ENCODE measurements around the gene LTBP3. TPM values are rescaled to one million over a fixed set of nuclear protein-coding genes. Genes with fewer than 3 reads are reported as not detected.

Gene LTBP3
- total RNA-seq, 1 experiment from 2014 or later: 4.2 TPM

DNA sequence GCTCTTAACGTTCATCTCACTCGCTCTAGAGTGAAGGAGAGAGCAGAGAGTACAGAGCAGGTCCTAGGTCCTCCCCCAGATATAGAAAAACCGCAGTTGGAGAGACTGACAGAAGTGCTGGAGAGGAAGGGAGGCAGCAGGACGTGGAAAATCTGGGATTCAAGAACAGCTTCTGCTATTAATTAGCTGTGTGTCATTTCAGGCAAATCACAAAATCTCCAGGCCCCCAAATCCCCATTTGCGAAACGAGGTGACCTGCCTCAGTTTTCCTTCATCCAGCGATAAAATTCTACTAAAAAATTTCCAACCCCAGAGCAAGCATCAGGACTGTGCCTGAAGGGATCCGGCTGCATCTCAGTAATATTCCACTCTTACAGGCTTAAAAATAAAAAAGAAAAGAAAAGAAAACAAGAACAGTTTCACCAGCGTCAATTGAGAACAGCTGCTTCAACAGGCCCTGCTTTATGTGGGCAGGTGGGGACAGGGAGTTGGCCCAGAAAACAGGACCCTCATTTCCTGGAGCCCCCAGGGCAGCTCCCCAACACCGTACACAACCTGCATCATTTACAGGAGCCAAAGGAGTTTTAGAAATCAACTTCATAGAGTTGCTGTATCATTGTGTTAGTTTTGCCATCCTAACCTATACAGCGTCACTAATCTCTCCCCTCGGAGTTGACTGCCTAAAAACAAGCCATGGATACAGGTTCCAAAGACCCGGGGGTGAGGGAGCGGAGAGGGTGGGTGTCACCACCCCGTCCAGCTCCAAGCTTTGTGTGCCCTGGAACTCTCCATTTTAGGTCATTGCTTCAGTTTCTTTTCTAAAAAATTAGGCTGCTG, 61.6 kb downstream of the LTBP3 start:
- DNase-seq (ENCODE audit: low spot score): no peak

DNA sequence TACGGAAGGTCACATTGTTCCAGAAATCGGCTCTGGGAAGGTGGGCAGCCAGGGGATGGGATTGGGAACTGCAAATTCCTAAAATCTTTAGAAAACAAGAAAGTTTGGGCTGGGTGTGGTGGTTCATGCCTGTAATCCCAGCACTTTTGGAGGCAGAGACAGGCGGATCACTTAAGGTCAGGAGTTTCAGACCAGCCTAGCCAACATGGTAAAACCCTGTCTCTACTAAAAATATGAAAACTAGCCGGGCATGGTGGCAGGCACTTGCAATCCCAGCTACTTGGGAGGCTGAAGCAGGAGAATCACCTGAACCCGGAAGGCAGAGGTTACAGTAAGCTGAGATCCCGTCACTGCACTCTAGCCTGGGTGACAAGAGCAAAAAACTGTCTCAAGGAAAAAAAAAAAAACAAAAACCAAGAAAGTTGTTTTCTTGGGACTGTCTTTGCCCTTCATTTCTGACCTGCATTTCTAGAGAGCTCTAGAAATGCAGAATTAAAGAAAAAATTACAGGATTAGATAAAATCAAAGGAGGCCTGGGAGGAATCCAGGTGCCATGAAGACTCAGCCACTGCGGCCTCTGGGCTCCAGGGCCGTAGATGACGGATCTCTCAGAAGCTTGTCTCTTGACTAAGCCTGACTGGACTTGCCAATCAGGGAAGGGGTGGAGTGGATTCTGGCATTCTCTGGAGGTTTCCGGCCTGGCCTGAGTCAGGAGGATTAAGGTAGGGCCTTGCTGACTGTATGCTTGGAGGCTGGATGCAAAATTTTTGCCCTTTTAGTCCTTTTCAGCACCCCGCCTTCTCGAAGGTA, 64.6 kb downstream of the LTBP3 start:
- DNase-seq (ENCODE audit: low spot score): peak; percentile 84

DNA sequence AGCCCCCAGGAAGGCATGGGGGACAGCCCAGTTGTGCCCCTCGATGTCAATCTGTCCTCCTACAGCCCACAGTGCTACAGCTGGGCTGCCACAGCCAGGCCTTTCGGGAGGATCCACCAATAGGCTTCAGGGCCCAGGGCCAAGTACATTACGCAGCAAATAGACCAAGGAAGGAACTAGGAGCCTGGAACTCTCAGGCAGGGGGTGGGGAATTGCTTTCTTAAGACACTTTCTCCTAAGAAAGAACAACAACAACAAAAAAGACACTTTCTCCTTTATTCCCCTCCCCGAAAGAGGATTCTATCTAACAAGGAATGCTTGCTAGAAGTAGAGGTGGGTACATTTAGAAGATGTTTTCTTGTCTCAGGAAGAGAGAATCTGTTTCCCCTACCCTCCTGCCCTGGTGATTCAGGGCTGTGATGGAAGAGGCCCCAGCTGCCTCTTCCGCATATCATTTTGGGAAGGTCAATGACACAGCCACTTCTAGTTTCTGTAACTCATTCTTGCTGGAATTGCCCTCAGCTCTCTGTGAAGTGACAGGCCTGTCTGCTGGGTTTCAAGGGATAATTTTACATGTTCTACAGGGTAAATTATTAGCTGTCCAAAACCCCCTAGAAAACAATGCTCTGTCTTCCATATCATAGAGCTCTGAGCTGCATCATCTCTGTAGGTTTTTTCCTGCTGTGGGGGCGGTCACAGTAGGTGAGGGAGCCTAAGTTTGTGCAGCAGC, 65.4 kb downstream of the LTBP3 start:
- DNase-seq (ENCODE audit: low spot score): peak; percentile 78

DNA sequence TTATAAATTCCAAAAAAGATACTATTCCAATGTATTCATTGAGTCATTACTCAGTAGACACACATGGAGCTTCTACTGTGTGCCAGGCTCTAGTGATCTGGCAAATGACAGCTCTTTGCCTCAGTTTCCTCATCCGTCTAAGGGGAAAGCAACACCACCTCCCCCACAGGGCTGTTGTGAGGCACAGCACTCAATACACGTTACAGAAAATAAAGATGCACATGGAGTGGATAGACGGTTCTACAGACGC, 65.8 kb downstream of the LTBP3 start:
- DNase-seq (ENCODE audit: low spot score): no peak

DNA sequence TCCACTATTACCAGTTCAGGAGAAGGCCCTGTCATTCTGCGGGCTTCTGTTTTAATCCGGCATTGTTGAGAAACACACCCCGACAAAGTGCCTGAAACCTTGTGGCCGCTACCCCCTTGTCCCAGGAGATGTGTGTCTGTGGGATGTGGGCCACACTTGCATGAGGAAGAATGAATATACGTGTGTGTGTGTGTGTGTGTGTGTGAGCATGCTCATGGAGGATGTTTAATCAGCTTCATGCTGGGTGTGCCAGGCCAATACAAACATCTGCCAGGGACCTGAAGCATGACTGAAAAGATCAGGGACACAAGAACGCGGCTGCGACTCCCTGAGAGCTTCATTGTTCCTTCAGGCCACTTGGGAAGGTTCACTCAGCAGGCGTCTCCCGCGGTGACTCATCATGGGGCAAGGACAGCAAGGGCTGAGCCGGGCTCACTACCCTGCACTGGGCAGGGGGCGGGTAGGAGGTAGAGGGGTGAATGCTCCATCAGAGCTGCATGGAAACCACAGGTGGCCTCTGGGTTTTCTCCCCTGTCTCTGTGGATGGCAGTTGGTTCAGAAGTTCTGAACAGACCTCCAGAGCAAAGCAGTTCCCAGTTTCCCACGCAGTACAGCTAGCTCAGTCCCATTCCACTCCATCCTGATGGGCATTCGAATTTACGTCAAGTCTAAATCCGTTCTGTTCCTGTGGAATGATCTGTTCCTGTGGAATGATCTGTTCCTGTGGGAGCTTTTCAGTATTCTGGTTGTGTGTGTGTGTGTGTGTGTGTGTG, 66.4 kb downstream of the LTBP3 start:
- DNase-seq (ENCODE audit: low spot score): peak; percentile 94

DNA sequence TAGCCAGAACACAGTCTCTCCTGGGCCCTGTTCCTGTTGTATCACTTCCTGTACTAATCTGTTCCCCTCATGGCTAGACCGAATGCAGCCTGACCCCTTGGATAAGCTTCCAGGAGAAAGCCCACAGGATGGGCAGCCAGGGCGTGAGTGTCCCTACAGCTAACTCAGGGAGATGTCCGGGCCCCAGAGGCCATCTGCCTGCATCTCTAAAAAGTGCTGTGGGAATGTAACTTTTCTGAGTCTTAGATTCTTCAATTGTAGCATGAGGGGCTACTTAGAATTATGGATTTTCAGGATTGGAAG, 67.0 kb downstream of the LTBP3 start:
- DNase-seq (ENCODE audit: low spot score): peak; percentile 8

DNA sequence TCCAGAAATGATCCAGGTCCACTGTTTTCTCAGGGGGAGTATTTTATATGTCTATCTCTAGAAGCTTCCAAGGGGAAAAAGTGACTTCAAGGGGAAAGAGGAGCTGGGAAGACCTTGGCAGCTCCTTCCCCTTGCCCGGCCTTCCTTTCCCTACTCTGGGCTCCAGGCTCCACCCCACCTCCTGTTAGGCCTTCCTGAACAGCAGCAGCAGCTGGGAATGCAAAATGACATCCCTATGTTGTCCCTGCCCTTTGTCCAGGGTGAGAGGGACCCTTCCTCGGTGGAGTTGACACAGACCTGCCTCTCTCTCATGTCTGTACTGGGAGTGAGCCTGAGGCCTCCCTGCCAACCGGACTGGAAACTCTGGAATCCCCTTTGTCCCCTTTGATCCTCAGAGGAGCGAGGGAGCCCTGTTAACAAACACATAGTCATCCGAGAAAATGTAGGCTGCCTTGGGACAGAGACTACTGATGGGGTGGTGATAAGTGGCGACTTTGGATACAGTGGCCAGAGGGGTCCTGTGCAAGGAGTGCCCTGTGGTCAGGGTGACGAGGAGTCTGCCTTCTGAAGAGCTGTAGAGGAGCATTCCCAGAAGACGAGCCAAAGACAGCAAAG, 68.3 kb downstream of the LTBP3 start:
- DNase-seq (ENCODE audit: low spot score): peak; percentile 3

DNA sequence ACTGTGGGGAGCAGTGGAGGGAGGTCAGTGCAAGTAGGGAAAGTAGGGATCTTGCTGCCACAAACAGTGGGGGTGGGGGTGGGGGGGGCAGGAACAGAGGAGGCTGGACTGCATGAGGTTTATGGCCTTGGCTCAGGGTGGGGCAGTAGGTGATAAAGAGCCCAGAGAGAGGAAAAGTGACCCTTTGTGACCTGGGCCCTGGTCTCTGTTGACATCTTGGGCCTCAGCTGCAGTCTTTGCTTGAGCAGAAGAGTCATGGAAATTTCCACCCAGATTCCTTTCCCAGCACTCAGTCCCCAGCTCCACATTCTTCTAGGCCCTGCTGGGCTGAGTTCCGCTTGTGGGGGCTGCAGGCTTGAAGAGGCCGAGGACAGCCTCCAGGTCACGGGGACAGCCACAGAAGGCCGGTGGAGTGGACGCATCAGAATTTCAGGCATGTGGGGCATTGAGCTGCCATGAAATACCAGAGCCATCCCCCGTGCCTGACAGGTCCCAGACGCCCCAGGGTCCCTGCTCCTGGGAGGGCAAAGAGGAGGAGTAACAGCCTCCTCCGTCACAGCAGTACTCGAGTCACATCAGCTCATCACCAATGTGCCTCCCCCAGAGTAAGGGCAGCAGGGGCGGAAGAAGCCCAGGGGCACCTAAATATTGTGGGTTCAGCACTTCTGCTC, 69.0 kb downstream of the LTBP3 start:
- peak; percentile 4 for DNase-seq (ENCODE audit: low spot score)

Other genes starting within 250 kb of the LTBP3 start
- gene CDC42EP2, start 243.5 kb downstream of the LTBP3 start, total RNA-seq (2014; rRNA removed; shearing (Covaris generic)): 1.9 and 2.5 TPM in 2 replicates
- gene DPF2, start 224.5 kb downstream of the LTBP3 start, total RNA-seq (2014; rRNA removed; shearing (Covaris generic)): 29.0 and 29.2 TPM in 2 replicates
- gene TIGD3, start 203.6 kb downstream of the LTBP3 start, total RNA-seq (2014; rRNA removed; shearing (Covaris generic)): 1.1 and 1.6 TPM in 2 replicates
- 0.10 and 0.91 TPM in 2 replicates for gene SLC25A45, start 175.7 kb downstream of the LTBP3 start, total RNA-seq (2014; rRNA removed; shearing (Covaris generic))
- 16.3 and 37.3 TPM in 2 replicates for gene FRMD8, start 171.7 kb downstream of the LTBP3 start, total RNA-seq (2014; rRNA removed; shearing (Covaris generic))
- gene NEAT1, start 135.6 kb downstream of the LTBP3 start, total RNA-seq (2014; rRNA removed; shearing (Covaris generic)): 2.9 and 3.4 TPM in 2 replicates
- gene MALAT1, start 59.3 kb downstream of the LTBP3 start, total RNA-seq (2014; rRNA removed; shearing (Covaris generic)): 168 and 177 TPM in 2 replicates
- gene SCYL1, start 33.3 kb downstream of the LTBP3 start, total RNA-seq (2014; rRNA removed; shearing (Covaris generic)): 34.5 and 38.6 TPM in 2 replicates
- 73.8 and 80.1 TPM in 2 replicates for gene ZNRD2, start 12.1 kb upstream of the LTBP3 start, total RNA-seq (2014; rRNA removed; shearing (Covaris generic))
- 27.5 and 43.1 TPM in 2 replicates for gene FAM89B, start 14.2 kb upstream of the LTBP3 start, total RNA-seq (2014; rRNA removed; shearing (Covaris generic))
- 27.9 and 40.0 TPM in 2 replicates for gene EHBP1L1, start 17.7 kb upstream of the LTBP3 start, total RNA-seq (2014; rRNA removed; shearing (Covaris generic))
- gene KCNK7, start 37.4 kb upstream of the LTBP3 start, total RNA-seq (2014; rRNA removed; shearing (Covaris generic)): not detected in 2 replicates
- 7.4 and 9.1 TPM in 2 replicates for gene MAP3K11, start 55.9 kb upstream of the LTBP3 start, total RNA-seq (2014; rRNA removed; shearing (Covaris generic))
- 11.7 TPM in 2 replicates for gene PCNX3, start 57.4 kb upstream of the LTBP3 start, total RNA-seq (2014; rRNA removed; shearing (Covaris generic))
- gene SIPA1, start 79.7 kb upstream of the LTBP3 start, total RNA-seq (2014; rRNA removed; shearing (Covaris generic)): 11.3 and 18.4 TPM in 2 replicates
- 26.3 and 48.1 TPM in 2 replicates for gene RELA, start 104.6 kb upstream of the LTBP3 start, total RNA-seq (2014; rRNA removed; shearing (Covaris generic))
- gene KAT5, start 153.9 kb upstream of the LTBP3 start, total RNA-seq (2014; rRNA removed; shearing (Covaris generic)): 39.1 and 45.1 TPM in 2 replicates
- 24.2 and 36.1 TPM in 2 replicates for gene RNASEH2C, start 162.4 kb upstream of the LTBP3 start, total RNA-seq (2014; rRNA removed; shearing (Covaris generic))
- 4.6 and 6.1 TPM in 2 replicates for gene AP5B1, start 222.6 kb upstream of the LTBP3 start, total RNA-seq (2014; rRNA removed; shearing (Covaris generic))
- gene OVOL1, start 228.7 kb upstream of the LTBP3 start, total RNA-seq (2014; rRNA removed; shearing (Covaris generic)): not detected in 2 replicates